ENCODE results near the gene MROH2A.
"Not testable (repeated sequence)": the region's sequence is repeated elsewhere in the genome, so short reads cannot be mapped to it uniquely, and the experiment has no call there.

The MROH2A gene

GRCh38 chr2:233778030-233778429 lies at the start of gene MROH2A:
MROH2A (plus strand) TSS chr2:233778330; CDS start chr2:233779359, 1,029 bp downstream.
- TF ChIP-seq, protein P1, sequence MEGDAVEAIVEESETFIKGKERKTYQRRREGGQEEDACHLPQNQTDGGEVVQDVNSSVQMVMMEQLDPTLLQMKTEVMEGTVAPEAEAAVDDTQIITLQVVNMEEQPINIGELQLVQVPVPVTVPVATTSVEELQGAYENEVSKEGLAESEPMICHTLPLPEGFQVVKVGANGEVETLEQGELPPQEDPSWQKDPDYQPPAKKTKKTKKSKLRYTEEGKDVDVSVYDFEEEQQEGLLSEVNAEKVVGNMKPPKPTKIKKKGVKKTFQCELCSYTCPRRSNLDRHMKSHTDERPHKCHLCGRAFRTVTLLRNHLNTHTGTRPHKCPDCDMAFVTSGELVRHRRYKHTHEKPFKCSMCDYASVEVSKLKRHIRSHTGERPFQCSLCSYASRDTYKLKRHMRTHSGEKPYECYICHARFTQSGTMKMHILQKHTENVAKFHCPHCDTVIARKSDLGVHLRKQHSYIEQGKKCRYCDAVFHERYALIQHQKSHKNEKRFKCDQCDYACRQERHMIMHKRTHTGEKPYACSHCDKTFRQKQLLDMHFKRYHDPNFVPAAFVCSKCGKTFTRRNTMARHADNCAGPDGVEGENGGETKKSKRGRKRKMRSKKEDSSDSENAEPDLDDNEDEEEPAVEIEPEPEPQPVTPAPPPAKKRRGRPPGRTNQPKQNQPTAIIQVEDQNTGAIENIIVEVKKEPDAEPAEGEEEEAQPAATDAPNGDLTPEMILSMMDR (conservative IDR thresholded peaks at IDR 0.05; ENCODE audit: low read depth, low read length): no peak
- no peak for DNase-seq (ENCODE audit: low read depth)
- no peak within 1 kb of the TSS for H3K4me3 ChIP-seq (ENCODE audit: low read depth, low read length)

DNA sequence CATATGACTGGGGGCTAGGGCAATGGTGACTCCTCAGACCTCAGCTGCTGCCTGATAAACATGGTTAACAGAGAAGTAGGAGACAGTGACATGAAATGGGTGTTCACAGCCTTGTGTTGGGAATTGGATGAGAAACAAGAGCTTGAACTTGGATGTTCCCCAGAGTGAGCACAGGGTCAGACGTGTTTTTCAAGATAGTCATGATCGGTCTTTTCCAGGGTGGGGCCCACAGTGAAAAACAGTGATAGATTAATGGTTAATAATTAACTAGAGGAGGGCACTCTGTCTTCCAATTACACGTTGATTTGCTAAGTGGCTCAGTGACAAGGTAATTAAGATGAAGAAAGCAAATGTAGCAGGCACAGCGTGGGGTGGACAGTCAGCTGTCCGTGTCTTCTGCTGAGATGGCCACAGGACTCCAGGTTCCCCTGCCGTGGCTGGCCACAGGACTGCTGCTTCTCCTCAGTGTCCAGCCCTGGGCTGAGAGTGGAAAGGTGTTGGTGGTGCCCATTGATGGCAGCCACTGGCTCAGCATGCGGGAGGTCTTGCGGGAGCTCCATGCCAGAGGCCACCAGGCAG lies 49.3 kb upstream of the MROH2A start, which contains the start of gene UGT1A3:
Gene UGT1A3, plus strand, starts transcription at position 320 of the 579 bp plus-strand sequence. Its CDS starts 85 bp downstream, at position 405.
- DNase-seq (ENCODE audit: low read depth): no peak
- H3K4me3 ChIP-seq (ENCODE audit: low read depth, low read length): no peak within 1 kb of the TSS
- TF ChIP-seq, protein P1 (conservative IDR thresholded peaks at IDR 0.05; ENCODE audit: low read depth, low read length): no peak

- not testable (repeated sequence) for H3K4me3 ChIP-seq (ENCODE audit: low read depth, low read length); DNase-seq (ENCODE audit: low read depth)
Observed at GRCh38 chr2:233736868-233737653, 41.1 kb upstream of the MROH2A start.

GRCh38 chr2:233740870-233741269 lies 37.3 kb upstream of the MROH2A start:
- no peak overlapping the region for H3K4me3 ChIP-seq (ENCODE audit: low read depth, low read length)
- TF ChIP-seq, protein P1 (conservative IDR thresholded peaks at IDR 0.05; ENCODE audit: low read depth, low read length): no peak
- no peak for DNase-seq (ENCODE audit: low read depth)

DNA sequence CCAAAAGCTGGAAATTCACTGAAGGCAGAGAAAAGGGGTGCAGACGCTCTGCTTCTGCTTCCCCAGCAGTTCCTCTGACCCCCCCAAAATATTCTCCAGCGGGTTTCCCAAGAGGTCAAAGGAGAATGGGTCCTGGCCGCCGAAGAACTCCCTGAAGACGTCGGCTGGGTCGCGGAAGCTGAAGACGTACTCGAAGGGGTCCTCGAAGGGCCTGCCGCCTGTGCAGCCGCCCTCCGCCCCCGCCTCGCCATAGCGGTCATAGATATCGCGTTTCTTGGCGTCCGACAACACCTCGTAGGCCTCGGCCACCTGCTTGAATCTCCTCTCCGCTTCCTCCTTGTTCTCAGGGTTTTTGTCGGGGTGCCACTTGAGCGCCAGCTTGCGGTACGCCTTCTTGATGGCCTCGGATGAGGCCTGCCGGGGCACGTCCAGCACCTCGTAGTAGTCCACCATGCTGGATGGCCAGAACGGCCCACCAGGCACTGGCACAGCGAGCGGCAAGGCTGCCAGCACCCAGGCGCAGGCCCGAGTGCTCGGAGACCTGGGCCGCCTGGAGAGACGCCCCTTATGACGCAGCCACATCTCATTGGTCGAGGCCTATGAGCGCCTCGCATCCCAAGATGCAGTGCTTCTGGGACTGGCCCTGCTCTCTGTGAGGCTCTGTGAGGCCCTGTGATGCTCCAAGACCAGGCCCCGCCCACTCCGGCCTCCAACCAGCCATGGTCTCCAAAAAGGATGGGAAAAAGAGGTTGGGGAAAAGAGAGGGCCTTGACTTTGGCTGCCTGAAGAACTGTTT lies 34.5 kb upstream of the MROH2A start:
- no peak overlapping the region for H3K4me3 ChIP-seq (ENCODE audit: low read depth, low read length)
- TF ChIP-seq, protein P1 (conservative IDR thresholded peaks at IDR 0.05; ENCODE audit: low read depth, low read length): no peak
- no peak for DNase-seq (ENCODE audit: low read depth)

DNA sequence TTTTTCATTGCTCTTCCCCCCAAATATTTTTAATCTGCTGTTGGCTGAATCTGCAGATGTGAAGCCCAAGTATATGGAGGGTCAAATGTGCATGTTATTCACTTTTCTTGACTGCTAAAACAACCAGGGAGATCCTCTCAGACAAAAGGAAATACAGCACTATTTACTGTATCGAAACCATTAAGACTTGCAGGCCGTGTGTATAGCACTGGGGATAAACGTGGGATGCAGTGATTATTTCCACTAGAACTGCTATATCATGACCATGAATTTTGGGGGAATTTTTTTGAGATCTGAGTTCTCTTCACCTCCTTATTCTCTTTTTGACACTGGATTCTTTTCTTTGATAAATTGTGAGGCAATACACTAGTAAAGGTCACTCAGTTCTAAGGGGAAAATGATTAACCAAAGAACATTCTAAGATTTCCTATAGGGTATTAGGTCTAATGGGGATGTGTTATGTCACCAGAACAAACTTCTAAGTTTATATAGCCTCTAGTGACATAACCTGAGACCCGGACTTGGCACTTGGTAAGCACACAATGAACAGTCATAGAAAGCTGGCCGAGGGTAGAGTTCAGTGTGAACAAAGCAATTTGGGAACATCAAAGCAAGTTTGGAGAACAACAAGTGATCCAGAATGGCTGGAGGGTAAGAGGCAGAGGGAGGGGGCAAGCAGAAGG lies 32.9 kb upstream of the MROH2A start:
- no peak overlapping the region for H3K4me3 ChIP-seq (ENCODE audit: low read depth, low read length)
- no peak for DNase-seq (ENCODE audit: low read depth)
- TF ChIP-seq, protein P1 (conservative IDR thresholded peaks at IDR 0.05; ENCODE audit: low read depth, low read length): no peak

- not testable (repeated sequence) for H3K4me3 ChIP-seq (ENCODE audit: low read depth, low read length); DNase-seq (ENCODE audit: low read depth)
Observed at GRCh38 chr2:233745838-233746237, 32.3 kb upstream of the MROH2A start.

All from choroid plexus epithelial cell (primary cell).